WTC11 (cell line): ENCODE measurements around the gene LIMS1.

Source experiments
- CBFB ChIP-seq: sonication (generic); formaldehyde crosslinking; IDR thresholded peaks from 2 replicates; pipeline ENCODE4 v1.8.1; 2022; ENCODE audit warnings: mild to moderate bottlenecking, low read depth, missing genetic modification reagents
- FOXJ3 ChIP-seq: sonication (generic); formaldehyde crosslinking; IDR thresholded peaks from 2 replicates; pipeline ENCODE4 v1.9.0; 2021; ENCODE audit warnings: missing genetic modification reagents, mild to moderate bottlenecking, borderline replicate concordance
- JUN ChIP-seq: sonication (generic); formaldehyde crosslinking; IDR thresholded peaks from 2 replicates; pipeline ENCODE4 v1.8.0; 2023; ENCODE audit warnings: mild to moderate bottlenecking, missing genetic modification reagents
- NR2C2 ChIP-seq: sonication (generic); formaldehyde crosslinking; IDR thresholded peaks from 2 replicates; pipeline ENCODE4 v1.8.0; 2022; ENCODE audit warnings: mild to moderate bottlenecking, missing genetic modification reagents
- ZNF121 ChIP-seq: sonication (generic); formaldehyde crosslinking; IDR thresholded peaks from 2 replicates; pipeline ENCODE4 v1.8.0; 2023; ENCODE audit warnings: missing genetic modification reagents
- ZNF263 ChIP-seq: sonication (generic); formaldehyde crosslinking; IDR thresholded peaks from 2 replicates; pipeline ENCODE4 v1.8.1; 2022; ENCODE audit warnings: low read depth, mild to moderate bottlenecking, moderate library complexity, missing genetic modification reagents
- TF ChIP-seq, protein P1 (sequence below): fragments of 200-600 bp; IDR thresholded peaks from 2 replicates; pipeline ENCODE4 v1.8.0; 2022; ENCODE audit warnings: antibody characterized with exemption
- TF ChIP-seq, protein P2 (sequence below): sonication (generic); formaldehyde crosslinking; conservative IDR thresholded peaks from 2 replicates; pipeline ENCODE4 v1.8.1; 2022; ENCODE audit warnings: mild to moderate bottlenecking, missing genetic modification reagents
- TF ChIP-seq, protein P3 (sequence below): sonication (generic); formaldehyde crosslinking; IDR thresholded peaks from 2 replicates; pipeline ENCODE4 v1.8.1; 2022; ENCODE audit warnings: low read depth, mild to moderate bottlenecking, moderate library complexity, missing genetic modification reagents, borderline replicate concordance
- TF ChIP-seq, protein P4 (sequence below): sonication (generic); formaldehyde crosslinking; IDR thresholded peaks from 2 replicates; pipeline ENCODE4 v1.8.0; 2022; ENCODE audit warnings: mild to moderate bottlenecking, missing genetic modification reagents
- TF ChIP-seq, protein P5 (sequence below): sonication (generic); formaldehyde crosslinking; IDR thresholded peaks from 2 replicates; pipeline ENCODE4 v1.8.1; 2023; ENCODE audit warnings: mild to moderate bottlenecking, missing genetic modification reagents, moderate library complexity
- TF ChIP-seq, protein P6 (sequence below): sonication (generic); formaldehyde crosslinking; IDR thresholded peaks from 2 replicates; pipeline ENCODE4 v1.8.0; 2023; ENCODE audit warnings: missing genetic modification reagents
- TF ChIP-seq, protein P7 (sequence below): sonication (generic); formaldehyde crosslinking; IDR thresholded peaks from 2 replicates; pipeline ENCODE4 v1.8.1; 2023; ENCODE audit warnings: mild to moderate bottlenecking, missing genetic modification reagents, borderline replicate concordance

DNA sequence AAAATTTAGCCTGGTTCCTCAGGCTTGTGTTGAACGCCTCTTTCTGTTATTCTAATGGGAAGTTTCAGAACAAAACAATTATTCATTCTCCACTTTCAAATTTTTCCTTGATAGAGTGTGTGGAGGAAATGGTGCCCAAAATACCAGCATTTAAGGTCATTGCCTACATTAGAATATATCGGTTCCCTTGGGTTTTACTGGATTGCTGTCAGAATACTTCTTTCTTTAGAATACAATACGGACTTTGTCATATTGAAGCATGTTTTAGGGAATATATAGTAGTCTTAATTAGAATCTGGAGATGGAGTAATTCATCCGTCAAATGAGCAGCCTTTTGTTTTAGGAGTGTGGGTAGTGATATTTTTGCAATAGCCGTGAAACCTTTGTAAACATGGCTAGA lies 13.3 kb downstream of the LIMS1 start:
- TF ChIP-seq, protein P1, sequence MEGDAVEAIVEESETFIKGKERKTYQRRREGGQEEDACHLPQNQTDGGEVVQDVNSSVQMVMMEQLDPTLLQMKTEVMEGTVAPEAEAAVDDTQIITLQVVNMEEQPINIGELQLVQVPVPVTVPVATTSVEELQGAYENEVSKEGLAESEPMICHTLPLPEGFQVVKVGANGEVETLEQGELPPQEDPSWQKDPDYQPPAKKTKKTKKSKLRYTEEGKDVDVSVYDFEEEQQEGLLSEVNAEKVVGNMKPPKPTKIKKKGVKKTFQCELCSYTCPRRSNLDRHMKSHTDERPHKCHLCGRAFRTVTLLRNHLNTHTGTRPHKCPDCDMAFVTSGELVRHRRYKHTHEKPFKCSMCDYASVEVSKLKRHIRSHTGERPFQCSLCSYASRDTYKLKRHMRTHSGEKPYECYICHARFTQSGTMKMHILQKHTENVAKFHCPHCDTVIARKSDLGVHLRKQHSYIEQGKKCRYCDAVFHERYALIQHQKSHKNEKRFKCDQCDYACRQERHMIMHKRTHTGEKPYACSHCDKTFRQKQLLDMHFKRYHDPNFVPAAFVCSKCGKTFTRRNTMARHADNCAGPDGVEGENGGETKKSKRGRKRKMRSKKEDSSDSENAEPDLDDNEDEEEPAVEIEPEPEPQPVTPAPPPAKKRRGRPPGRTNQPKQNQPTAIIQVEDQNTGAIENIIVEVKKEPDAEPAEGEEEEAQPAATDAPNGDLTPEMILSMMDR = no peak
- TF ChIP-seq, protein P2, sequence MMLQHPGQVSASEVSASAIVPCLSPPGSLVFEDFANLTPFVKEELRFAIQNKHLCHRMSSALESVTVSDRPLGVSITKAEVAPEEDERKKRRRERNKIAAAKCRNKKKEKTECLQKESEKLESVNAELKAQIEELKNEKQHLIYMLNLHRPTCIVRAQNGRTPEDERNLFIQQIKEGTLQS = no peak
- TF ChIP-seq ZNF121 (no peak), FOXJ3 (CRISPR knock-in tag) (no peak), CBFB (CRISPR knock-in tag) (no peak), JUN (CRISPR knock-in tag) (no peak), ZNF263 (CRISPR knock-in tag) (no peak), NR2C2 (CRISPR knock-in tag) (no peak)
- TF ChIP-seq, protein P3, sequence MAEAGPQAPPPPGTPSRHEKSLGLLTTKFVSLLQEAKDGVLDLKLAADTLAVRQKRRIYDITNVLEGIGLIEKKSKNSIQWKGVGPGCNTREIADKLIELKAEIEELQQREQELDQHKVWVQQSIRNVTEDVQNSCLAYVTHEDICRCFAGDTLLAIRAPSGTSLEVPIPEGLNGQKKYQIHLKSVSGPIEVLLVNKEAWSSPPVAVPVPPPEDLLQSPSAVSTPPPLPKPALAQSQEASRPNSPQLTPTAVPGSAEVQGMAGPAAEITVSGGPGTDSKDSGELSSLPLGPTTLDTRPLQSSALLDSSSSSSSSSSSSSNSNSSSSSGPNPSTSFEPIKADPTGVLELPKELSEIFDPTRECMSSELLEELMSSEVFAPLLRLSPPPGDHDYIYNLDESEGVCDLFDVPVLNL (CRISPR knock-in tag) = no peak
- TF ChIP-seq, protein P4, sequence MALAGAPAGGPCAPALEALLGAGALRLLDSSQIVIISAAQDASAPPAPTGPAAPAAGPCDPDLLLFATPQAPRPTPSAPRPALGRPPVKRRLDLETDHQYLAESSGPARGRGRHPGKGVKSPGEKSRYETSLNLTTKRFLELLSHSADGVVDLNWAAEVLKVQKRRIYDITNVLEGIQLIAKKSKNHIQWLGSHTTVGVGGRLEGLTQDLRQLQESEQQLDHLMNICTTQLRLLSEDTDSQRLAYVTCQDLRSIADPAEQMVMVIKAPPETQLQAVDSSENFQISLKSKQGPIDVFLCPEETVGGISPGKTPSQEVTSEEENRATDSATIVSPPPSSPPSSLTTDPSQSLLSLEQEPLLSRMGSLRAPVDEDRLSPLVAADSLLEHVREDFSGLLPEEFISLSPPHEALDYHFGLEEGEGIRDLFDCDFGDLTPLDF (CRISPR knock-in tag) = no peak
- TF ChIP-seq, protein P5, sequence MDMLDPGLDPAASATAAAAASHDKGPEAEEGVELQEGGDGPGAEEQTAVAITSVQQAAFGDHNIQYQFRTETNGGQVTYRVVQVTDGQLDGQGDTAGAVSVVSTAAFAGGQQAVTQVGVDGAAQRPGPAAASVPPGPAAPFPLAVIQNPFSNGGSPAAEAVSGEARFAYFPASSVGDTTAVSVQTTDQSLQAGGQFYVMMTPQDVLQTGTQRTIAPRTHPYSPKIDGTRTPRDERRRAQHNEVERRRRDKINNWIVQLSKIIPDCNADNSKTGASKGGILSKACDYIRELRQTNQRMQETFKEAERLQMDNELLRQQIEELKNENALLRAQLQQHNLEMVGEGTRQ (CRISPR knock-in tag) = no peak
- TF ChIP-seq, protein P6, sequence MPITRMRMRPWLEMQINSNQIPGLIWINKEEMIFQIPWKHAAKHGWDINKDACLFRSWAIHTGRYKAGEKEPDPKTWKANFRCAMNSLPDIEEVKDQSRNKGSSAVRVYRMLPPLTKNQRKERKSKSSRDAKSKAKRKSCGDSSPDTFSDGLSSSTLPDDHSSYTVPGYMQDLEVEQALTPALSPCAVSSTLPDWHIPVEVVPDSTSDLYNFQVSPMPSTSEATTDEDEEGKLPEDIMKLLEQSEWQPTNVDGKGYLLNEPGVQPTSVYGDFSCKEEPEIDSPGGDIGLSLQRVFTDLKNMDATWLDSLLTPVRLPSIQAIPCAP (CRISPR knock-in tag) = no peak
- TF ChIP-seq, protein P7, sequence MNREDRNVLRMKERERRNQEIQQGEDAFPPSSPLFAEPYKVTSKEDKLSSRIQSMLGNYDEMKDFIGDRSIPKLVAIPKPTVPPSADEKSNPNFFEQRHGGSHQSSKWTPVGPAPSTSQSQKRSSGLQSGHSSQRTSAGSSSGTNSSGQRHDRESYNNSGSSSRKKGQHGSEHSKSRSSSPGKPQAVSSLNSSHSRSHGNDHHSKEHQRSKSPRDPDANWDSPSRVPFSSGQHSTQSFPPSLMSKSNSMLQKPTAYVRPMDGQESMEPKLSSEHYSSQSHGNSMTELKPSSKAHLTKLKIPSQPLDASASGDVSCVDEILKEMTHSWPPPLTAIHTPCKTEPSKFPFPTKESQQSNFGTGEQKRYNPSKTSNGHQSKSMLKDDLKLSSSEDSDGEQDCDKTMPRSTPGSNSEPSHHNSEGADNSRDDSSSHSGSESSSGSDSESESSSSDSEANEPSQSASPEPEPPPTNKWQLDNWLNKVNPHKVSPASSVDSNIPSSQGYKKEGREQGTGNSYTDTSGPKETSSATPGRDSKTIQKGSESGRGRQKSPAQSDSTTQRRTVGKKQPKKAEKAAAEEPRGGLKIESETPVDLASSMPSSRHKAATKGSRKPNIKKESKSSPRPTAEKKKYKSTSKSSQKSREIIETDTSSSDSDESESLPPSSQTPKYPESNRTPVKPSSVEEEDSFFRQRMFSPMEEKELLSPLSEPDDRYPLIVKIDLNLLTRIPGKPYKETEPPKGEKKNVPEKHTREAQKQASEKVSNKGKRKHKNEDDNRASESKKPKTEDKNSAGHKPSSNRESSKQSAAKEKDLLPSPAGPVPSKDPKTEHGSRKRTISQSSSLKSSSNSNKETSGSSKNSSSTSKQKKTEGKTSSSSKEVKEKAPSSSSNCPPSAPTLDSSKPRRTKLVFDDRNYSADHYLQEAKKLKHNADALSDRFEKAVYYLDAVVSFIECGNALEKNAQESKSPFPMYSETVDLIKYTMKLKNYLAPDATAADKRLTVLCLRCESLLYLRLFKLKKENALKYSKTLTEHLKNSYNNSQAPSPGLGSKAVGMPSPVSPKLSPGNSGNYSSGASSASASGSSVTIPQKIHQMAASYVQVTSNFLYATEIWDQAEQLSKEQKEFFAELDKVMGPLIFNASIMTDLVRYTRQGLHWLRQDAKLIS (CRISPR knock-in tag) = no peak
